GM12878 (cell line): ENCODE measurements around the gene MGA. TPM values are rescaled to one million over a fixed set of nuclear protein-coding genes. Genes with fewer than 3 reads are reported as not detected.
A peak's percentile ranks its signal among the peaks of the same experiment; 100 is the strongest.

Experiments
- ATAC-seq: fragments of 200-7000 bp; cut with Tn5 transposase; 3 replicates; pipeline ENCODE4 v1.9.1; 2020; ENCODE audit warnings: mild to moderate bottlenecking, moderate library complexity
- BruUV-seq: library from RNA; stranded (reverse); fragments of 400-500 nt; replicated peaks from 2 replicates; lab custom pipeline; 2021; lab: Mats Ljungman, UMichigan
- CTCF ChIA-PET: fragments of 300-600 bp; sonication (Branson Sonifier 250); formaldehyde crosslinking; extraction: SDS; loops from one replicate; lab custom pipeline; 2021; ENCODE audit warnings: inconsistent platforms; lab: Yijun Ruan, JAX
- POLR2A ChIA-PET: fragments of 350-600 bp; formaldehyde crosslinking; extraction: SDS; loops from one replicate; lab custom pipeline; 2021; ENCODE audit warnings: inconsistent platforms; lab: Charles Lee
- RAD21 ChIA-PET: fragments of 300-600 bp; sonication (Branson Sonifier 250); formaldehyde crosslinking; loops from one replicate; lab custom pipeline; 2023; ENCODE audit warnings: antibody characterized with exemption; ENCODE audit not compliant: unreplicated experiment; lab: Charles Lee
- SMC1A ChIA-PET: fragments of 300-600 bp; sonication (Branson Sonifier 250); formaldehyde crosslinking; loops from one replicate; lab custom pipeline; 2023; ENCODE audit not compliant: unreplicated experiment, uncharacterized antibody; lab: Charles Lee
- DNase-seq: peaks from one replicate; pipeline ENCODE4 v3.0.0-alpha.2; 2011; ENCODE audit warnings: low read depth, low spot score
- FAIRE-seq: peaks from 3 replicates; lab custom pipeline; 2011; peaks lifted over from hg19 to GRCh38; lab: Jason Lieb, UNC
- H2AFZ ChIP-seq: 2 replicates; pipeline ENCODE4 v1.6.0; 2011; ENCODE audit warnings: low read depth, low read length, control low read depth; ENCODE audit not compliant: control insufficient read depth
- H3K27ac ChIP-seq: 2 replicates; pipeline ENCODE4 v1.5.1; 2011; ENCODE audit warnings: control low read depth; ENCODE audit not compliant: control insufficient read depth, insufficient read depth
- H3K27me3 ChIP-seq, 2 experiments: replicated peaks in 1 of 2; 2 replicates each; pipeline versions ENCODE4 v1.6.0 to v1.6.1; 2011; ENCODE audit warnings: low read length in 1 of 2; ENCODE audit not compliant: control insufficient read depth in 2 of 2, insufficient read depth in 2 of 2
- H3K36me3 ChIP-seq, 2 experiments: 2 replicates each; pipeline ENCODE4 v1.5.1; 2011; ENCODE audit warnings: low read length in 1 of 2; ENCODE audit not compliant: control insufficient read depth in 2 of 2, insufficient read depth in 2 of 2
- H3K4me1 ChIP-seq: 2 replicates; pipeline ENCODE4 v1.6.1; 2011; ENCODE audit warnings: mild to moderate bottlenecking, low read length, moderate library complexity, mixed read lengths; ENCODE audit not compliant: control insufficient read depth, insufficient read depth
- H3K4me2 ChIP-seq: 2 replicates; pipeline ENCODE4 v1.6.0; 2011; ENCODE audit warnings: control low read depth; ENCODE audit not compliant: control insufficient read depth, insufficient read depth
- H3K4me3 ChIP-seq: fragments of 200-600 bp; sonication (generic); 2 replicates; pipeline ENCODE4 v1.5.1; 2016
- H3K79me2 ChIP-seq: 2 replicates; pipeline ENCODE4 v1.6.0; 2011; ENCODE audit warnings: low read length; ENCODE audit not compliant: control insufficient read depth, insufficient read depth
- H3K9ac ChIP-seq: 2 replicates; pipeline ENCODE4 v1.8.0; 2011; ENCODE audit warnings: low read length, control low read depth, mixed read lengths; ENCODE audit not compliant: control insufficient read depth, insufficient read depth
- H3K9me3 ChIP-seq: replicated peaks from 3 replicates; pipeline ENCODE4 v1.5.1; 2011; ENCODE audit warnings: mild to moderate bottlenecking, low read length; ENCODE audit not compliant: control insufficient read depth, insufficient read depth
- H4K20me1 ChIP-seq: 2 replicates; pipeline ENCODE4 v1.6.0; 2011; ENCODE audit not compliant: control insufficient read depth, insufficient read depth
- ATF7 ChIP-seq: fragments of 450-650 bp; IDR thresholded peaks from 2 replicates; pipeline ENCODE4 v1.6.1; 2016; ENCODE audit warnings: low read depth, mild to moderate bottlenecking
- E2F8 ChIP-seq: fragments of 450-650 bp; IDR thresholded peaks from 2 replicates; pipeline ENCODE4 v1.6.1; 2018; ENCODE audit warnings: mild to moderate bottlenecking, low read depth, moderate library complexity; ENCODE audit not compliant: partially characterized antibody
- EED ChIP-seq: sonication (generic); IDR thresholded peaks from 2 replicates; pipeline ENCODE4 v1.6.1; 2016; ENCODE audit warnings: antibody characterized with exemption, low read depth
- FOXK2 ChIP-seq: fragments of 450-650 bp; IDR thresholded peaks from 2 replicates; pipeline ENCODE4 v1.6.1; 2017; ENCODE audit warnings: mild to moderate bottlenecking, moderate library complexity
- GATAD2B ChIP-seq: fragments of 450-650 bp; conservative IDR thresholded peaks from 2 replicates; pipeline ENCODE4 v1.6.1; 2017; ENCODE audit warnings: low read depth, mild to moderate bottlenecking, moderate library complexity
- IKZF1 ChIP-seq: fragments of 450-650 bp; conservative IDR thresholded peaks from 2 replicates; pipeline ENCODE4 v1.6.1; 2017; ENCODE audit warnings: antibody characterized with exemption, mild to moderate bottlenecking
- LARP7 ChIP-seq: fragments of 450-650 bp; IDR thresholded peaks from 2 replicates; pipeline ENCODE4 v1.6.1; 2017; ENCODE audit warnings: mild to moderate bottlenecking
- POLR2AphosphoS5 ChIP-seq: IDR thresholded peaks from 2 replicates; pipeline ENCODE4 v1.6.1; 2011; ENCODE audit warnings: mild to moderate bottlenecking, low read length, inconsistent platforms
- RELA ChIP-seq: fragments of 450-650 bp; IDR thresholded peaks from 2 replicates; pipeline ENCODE4 v1.8.0; 2014; ENCODE audit warnings: borderline replicate concordance; ENCODE audit not compliant: partially characterized antibody
- TCF3 ChIP-seq: IDR thresholded peaks from 2 replicates; pipeline ENCODE4 v1.6.1; 2012; ENCODE audit warnings: low read depth, mild to moderate bottlenecking, low read length, borderline replicate concordance; ENCODE audit not compliant: insufficient read depth
- ZNF24 ChIP-seq: fragments of 450-650 bp; IDR thresholded peaks from 2 replicates; pipeline ENCODE4 v1.6.1; 2017; ENCODE audit warnings: antibody characterized with exemption, mild to moderate bottlenecking
- WGBS: methylation state at CpG from one replicate; pipeline ENCODE4 v1.1.6; 2016; ENCODE audit warnings: low lambda C conversion rate; ENCODE audit not compliant: insufficient replicate concordance, insufficient coverage; ENCODE audit errors: missing lambda C conversion rate; 5-methylcytosine and 5-hydroxymethylcytosine counted together
- in situ Hi-C: fragments of 300-500 bp; cut with MboI; formaldehyde crosslinking; loops from 9 replicates; pipeline ENCODE4 v1.14.3; 2018; ENCODE audit warnings: mixed read lengths
- intact Hi-C: fragments of 100-400 bp; cut with micrococcal nuclease; formaldehyde crosslinking; loops from one replicate; pipeline ENCODE4 v1.14.2; 2022; ENCODE audit not compliant: unreplicated experiment
- polyA plus RNA-seq, 11 experiments: library from polyadenylated mRNA; depleted of rRNA in 4 of 11; unstranded in 6 of 11; stranded (reverse) in 5 of 11; fragments of >200 nt; fragmentation: Nextera tagmentation in 4 of 11; fragmentation: Illumina TruSeq in 1 of 11; extraction: Ambion mirVana in 4 of 11; extraction: Trizol in 1 of 11; gene quantifications; 1 replicate in 1 of 11; 2 replicates in 10 of 11; pipeline versions ENCODE4 v1.2.1 to v1.2.3, GENCODE V29; 2011 to 2016; ENCODE audit warnings: inconsistent platforms in 2 of 11, missing spikeins in 2 of 11, low read depth in 1 of 11
- total RNA-seq, 4 experiments: library from RNA; depleted of rRNA in 3 of 4; stranded (reverse); fragments of >200 nt in 3 of 4; fragmentation: Illumina TruSeq in 1 of 4; extraction: Trizol in 1 of 4; gene quantifications; 2 replicates each; pipeline versions ENCODE4 v1.2.1 to v1.2.3, GENCODE V29; 2013 to 2021
- TF ChIP-seq, protein P1 (sequence below): fragments of 450-650 bp; IDR thresholded peaks from 2 replicates; pipeline ENCODE4 v1.6.1; 2017; ENCODE audit warnings: borderline replicate concordance
- TF ChIP-seq, protein P2 (sequence below): fragments of 450-650 bp; IDR thresholded peaks from 2 replicates; pipeline ENCODE4 v1.6.1; 2017; ENCODE audit warnings: mild to moderate bottlenecking, moderate library complexity
- TF ChIP-seq, protein P3 (sequence below): fragments of 450-650 bp; IDR thresholded peaks from 2 replicates; pipeline ENCODE4 v1.6.1; 2017; ENCODE audit warnings: mild to moderate bottlenecking, low read depth, inconsistent platforms; ENCODE audit not compliant: poor library complexity, severe bottlenecking

The MGA gene
- total and polyA plus RNA-seq, 10 of the 15 experiments (the other 5 are each of a cell fraction or from before 2014, with no cell fraction given): 2.6 to 29.6 (median 17.0) TPM

- ATAC-seq: no peak
- 94% methylated on average over 2 of the region's 2 CpGs for WGBS
- H3K4me1 ChIP-seq: peaks cover 23% of the 10 kb centered on the region
Observed at GRCh38 chr15:41775651-41776050, 115.4 kb downstream of the MGA start.

More at GRCh38 chr15:41775651-41776050, 115.4 kb downstream of the MGA start:
- ChIA-PET POLR2A (interaction anchor here (3.5 to 11.3 kb wide), 2 partner anchors 17 to 27 kb away, joined by 32 to 170 read pairs; no protein-coding TSS in a partner anchor), SMC1A (interaction anchor here (0.9 to 9.6 kb wide), 9 partner anchors 8 to 197 kb away, joined by 4 to 268 read pairs (median 28); partner anchors contain the start of gene EHD4), CTCF (interaction anchor here (0.6 to 11.4 kb wide), 6 partner anchors 17 to 309 kb away, joined by 3 to 365 read pairs (median 72); no protein-coding TSS in a partner anchor), RAD21 (interaction anchor here (0.6 to 10.2 kb wide), 5 partner anchors 9 to 266 kb away, joined by 3 to 305 read pairs (median 11); no protein-coding TSS in a partner anchor)
- no peak for FAIRE-seq
- H2AFZ ChIP-seq: no peak overlapping the region
- H3K4me2 ChIP-seq: peak overlapping the region; percentile 92
- no peaks in the 10 kb centered on the region for H3K27me3 ChIP-seq
- H3K9me3 ChIP-seq: no peaks in the 10 kb centered on the region
- DNase-seq: no peak
- H3K4me3 ChIP-seq: peak overlapping the region; percentile 92
- no peaks in the 10 kb centered on the region for H4K20me1 ChIP-seq
- in situ Hi-C loops: no loop called here
- H3K9ac ChIP-seq: peak overlapping the region; percentile 85
- H3K36me3 ChIP-seq: no peaks in the 10 kb centered on the region
- H3K79me2 ChIP-seq: peaks cover 38% of the 10 kb centered on the region
- BruUV-seq: TSS peak; percentile 43
- H3K27ac ChIP-seq: peak overlapping the region; percentile 77
- intact Hi-C loops: loop anchor here (2.0 kb wide), 1 partner anchor 15 kb away; no protein-coding TSS in a partner anchor
- TF ChIP-seq POLR2AphosphoS5 (no peak), ATF7 (no peak), GATAD2B (no peak), RELA (no peak), IKZF1 (no peak), E2F8 (no peak), ZNF24 (no peak), LARP7 (no peak), TCF3 (no peak), FOXK2 (no peak), EED (no peak)
- TF ChIP-seq, protein P1, sequence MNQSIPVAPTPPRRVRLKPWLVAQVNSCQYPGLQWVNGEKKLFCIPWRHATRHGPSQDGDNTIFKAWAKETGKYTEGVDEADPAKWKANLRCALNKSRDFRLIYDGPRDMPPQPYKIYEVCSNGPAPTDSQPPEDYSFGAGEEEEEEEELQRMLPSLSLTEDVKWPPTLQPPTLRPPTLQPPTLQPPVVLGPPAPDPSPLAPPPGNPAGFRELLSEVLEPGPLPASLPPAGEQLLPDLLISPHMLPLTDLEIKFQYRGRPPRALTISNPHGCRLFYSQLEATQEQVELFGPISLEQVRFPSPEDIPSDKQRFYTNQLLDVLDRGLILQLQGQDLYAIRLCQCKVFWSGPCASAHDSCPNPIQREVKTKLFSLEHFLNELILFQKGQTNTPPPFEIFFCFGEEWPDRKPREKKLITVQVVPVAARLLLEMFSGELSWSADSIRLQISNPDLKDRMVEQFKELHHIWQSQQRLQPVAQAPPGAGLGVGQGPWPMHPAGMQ: no peak
- TF ChIP-seq, protein P2, sequence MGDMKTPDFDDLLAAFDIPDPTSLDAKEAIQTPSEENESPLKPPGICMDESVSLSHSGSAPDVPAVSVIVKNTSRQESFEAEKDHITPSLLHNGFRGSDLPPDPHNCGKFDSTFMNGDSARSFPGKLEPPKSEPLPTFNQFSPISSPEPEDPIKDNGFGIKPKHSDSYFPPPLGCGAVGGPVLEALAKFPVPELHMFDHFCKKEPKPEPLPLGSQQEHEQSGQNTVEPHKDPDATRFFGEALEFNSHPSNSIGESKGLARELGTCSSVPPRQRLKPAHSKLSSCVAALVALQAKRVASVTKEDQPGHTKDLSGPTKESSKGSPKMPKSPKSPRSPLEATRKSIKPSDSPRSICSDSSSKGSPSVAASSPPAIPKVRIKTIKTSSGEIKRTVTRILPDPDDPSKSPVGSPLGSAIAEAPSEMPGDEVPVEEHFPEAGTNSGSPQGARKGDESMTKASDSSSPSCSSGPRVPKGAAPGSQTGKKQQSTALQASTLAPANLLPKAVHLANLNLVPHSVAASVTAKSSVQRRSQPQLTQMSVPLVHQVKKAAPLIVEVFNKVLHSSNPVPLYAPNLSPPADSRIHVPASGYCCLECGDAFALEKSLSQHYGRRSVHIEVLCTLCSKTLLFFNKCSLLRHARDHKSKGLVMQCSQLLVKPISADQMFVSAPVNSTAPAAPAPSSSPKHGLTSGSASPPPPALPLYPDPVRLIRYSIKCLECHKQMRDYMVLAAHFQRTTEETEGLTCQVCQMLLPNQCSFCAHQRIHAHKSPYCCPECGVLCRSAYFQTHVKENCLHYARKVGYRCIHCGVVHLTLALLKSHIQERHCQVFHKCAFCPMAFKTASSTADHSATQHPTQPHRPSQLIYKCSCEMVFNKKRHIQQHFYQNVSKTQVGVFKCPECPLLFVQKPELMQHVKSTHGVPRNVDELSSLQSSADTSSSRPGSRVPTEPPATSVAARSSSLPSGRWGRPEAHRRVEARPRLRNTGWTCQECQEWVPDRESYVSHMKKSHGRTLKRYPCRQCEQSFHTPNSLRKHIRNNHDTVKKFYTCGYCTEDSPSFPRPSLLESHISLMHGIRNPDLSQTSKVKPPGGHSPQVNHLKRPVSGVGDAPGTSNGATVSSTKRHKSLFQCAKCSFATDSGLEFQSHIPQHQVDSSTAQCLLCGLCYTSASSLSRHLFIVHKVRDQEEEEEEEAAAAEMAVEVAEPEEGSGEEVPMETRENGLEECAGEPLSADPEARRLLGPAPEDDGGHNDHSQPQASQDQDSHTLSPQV: no peak
- TF ChIP-seq, protein P3, sequence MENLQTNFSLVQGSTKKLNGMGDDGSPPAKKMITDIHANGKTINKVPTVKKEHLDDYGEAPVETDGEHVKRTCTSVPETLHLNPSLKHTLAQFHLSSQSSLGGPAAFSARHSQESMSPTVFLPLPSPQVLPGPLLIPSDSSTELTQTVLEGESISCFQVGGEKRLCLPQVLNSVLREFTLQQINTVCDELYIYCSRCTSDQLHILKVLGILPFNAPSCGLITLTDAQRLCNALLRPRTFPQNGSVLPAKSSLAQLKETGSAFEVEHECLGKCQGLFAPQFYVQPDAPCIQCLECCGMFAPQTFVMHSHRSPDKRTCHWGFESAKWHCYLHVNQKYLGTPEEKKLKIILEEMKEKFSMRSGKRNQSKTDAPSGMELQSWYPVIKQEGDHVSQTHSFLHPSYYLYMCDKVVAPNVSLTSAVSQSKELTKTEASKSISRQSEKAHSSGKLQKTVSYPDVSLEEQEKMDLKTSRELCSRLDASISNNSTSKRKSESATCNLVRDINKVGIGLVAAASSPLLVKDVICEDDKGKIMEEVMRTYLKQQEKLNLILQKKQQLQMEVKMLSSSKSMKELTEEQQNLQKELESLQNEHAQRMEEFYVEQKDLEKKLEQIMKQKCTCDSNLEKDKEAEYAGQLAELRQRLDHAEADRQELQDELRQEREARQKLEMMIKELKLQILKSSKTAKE: no peak
